ENCODE data around the gene FNDC3B. TPM values are rescaled to one million over a fixed set of nuclear protein-coding genes. Genes with fewer than 3 reads are reported as not detected.

Gene FNDC3B
- total and polyA plus RNA-seq, 10 donors, result 3.1 to 149 (median 103) TPM

GRCh38 chr3:172387728-172388127 lies 348.4 kb downstream of the FNDC3B start:
- Histone ChIP-seq H3K27ac (no peak overlapping the region), H3K4me3 (no peak overlapping the region), H3K4me1 (no peaks in the 10 kb centered on the region), H3K36me3 (peaks cover 0 to 37% (median 2%) of the 10 kb centered on the region in 6 donors), H3K27me3 (replicated peaks in 1 of 7) (no peaks in the 10 kb centered on the region), H3K9me3 (no peaks in the 10 kb centered on the region)
- intact Hi-C loops (cut with DNase I; ENCODE audit: low total_unique reads), result no loop called here
- no peak for TF ChIP-seq POLR2A (IDR thresholded peaks at IDR 0.05)
- TF ChIP-seq POLR2AphosphoS5 (IDR thresholded peaks at IDR 0.05), result no peak
- TF ChIP-seq CTCF (IDR thresholded peaks at IDR 0.05 in 8 of 11, conservative IDR thresholded peaks at IDR 0.05 in 3 of 11), result no peak
- 91 to 97% (median 93%) methylated on average over 4 of the region's 4 CpGs for WGBS, 5 donors
- DNase-seq, result no peak

- TF ChIP-seq POLR2A (IDR thresholded peaks at IDR 0.05) (no peak), POLR2AphosphoS5 (IDR thresholded peaks at IDR 0.05) (no peak), CTCF (IDR thresholded peaks at IDR 0.05 in 8 of 11, conservative IDR thresholded peaks at IDR 0.05 in 3 of 11) (no peak)
- Histone ChIP-seq H3K27ac (no peak overlapping the region), H3K27me3 (replicated peaks in 1 of 7) (no peaks in the 10 kb centered on the region), H3K4me3 (no peak overlapping the region), H3K9me3 (no peaks in the 10 kb centered on the region), H3K36me3 (peaks cover 0 to 37% (median 2%) of the 10 kb centered on the region in 6 donors), H3K4me1 (no peaks in the 10 kb centered on the region)
- DNase-seq, result no peak
- intact Hi-C loops (cut with DNase I; ENCODE audit: low total_unique reads), result no loop called here
- 82 to 87% (median 85%) methylated on average over 10 of the region's 10 CpGs for WGBS, 5 donors
These were observed 349.2 kb downstream of the FNDC3B start for GRCh38 chr3:172388412-172389078.

GRCh38 chr3:172390792-172391191 lies 351.4 kb downstream of the FNDC3B start:
- DNase-seq, result no peak
- Histone ChIP-seq H3K4me1 (no peaks in the 10 kb centered on the region), H3K27me3 (replicated peaks in 1 of 7) (no peaks in the 10 kb centered on the region), H3K4me3 (no peak overlapping the region), H3K36me3 (peaks cover 0 to 22% (median 0%) of the 10 kb centered on the region in 6 donors), H3K27ac (no peak overlapping the region), H3K9me3 (no peaks in the 10 kb centered on the region)
- WGBS, 5 donors, result 91 to 97% (median 95%) methylated on average over 5 of the region's 5 CpGs
- TF ChIP-seq CTCF (IDR thresholded peaks at IDR 0.05 in 8 of 11, conservative IDR thresholded peaks at IDR 0.05 in 3 of 11) (no peak), POLR2A (IDR thresholded peaks at IDR 0.05) (no peak), POLR2AphosphoS5 (IDR thresholded peaks at IDR 0.05) (no peak)
- intact Hi-C loops (cut with DNase I; ENCODE audit: low total_unique reads), result no loop called here

- intact Hi-C loops (cut with DNase I; ENCODE audit: low total_unique reads), result no loop called here
- Histone ChIP-seq H3K9me3 (no peaks in the 10 kb centered on the region), H3K27ac (no peak overlapping the region), H3K4me1 (no peaks in the 10 kb centered on the region), H3K36me3 (peaks cover 0 to 28% (median under 1%) of the 10 kb centered on the region in 6 donors), H3K27me3 (replicated peaks in 1 of 7) (no peaks in the 10 kb centered on the region), H3K4me3 (no peak overlapping the region)
- 54 to 66% (median 59%) methylated on average over 5 of the region's 5 CpGs for WGBS, 5 donors
- TF ChIP-seq POLR2AphosphoS5 (IDR thresholded peaks at IDR 0.05) (no peak), CTCF (IDR thresholded peaks at IDR 0.05 in 8 of 11, conservative IDR thresholded peaks at IDR 0.05 in 3 of 11) (no peak), POLR2A (IDR thresholded peaks at IDR 0.05) (no peak)
- no peak for DNase-seq
These were observed 352.4 kb downstream of the FNDC3B start for GRCh38 chr3:172391592-172392302.
